ENCODE data around the gene HDAC4.

HDAC4 gene

GRCh38 chr2:239214725-239215124 is 186.1 kb downstream of the HDAC4 start:
- POLR2A ChIA-PET, result no interaction called here
- TF ChIP-seq INSM2 (tag by site-specific recombination; IDR thresholded peaks at IDR 0.05), result no peak
- TF ChIP-seq ZNF623 (tag by site-specific recombination; IDR thresholded peaks at IDR 0.05), result no peak
- no peak for TF ChIP-seq ZNF792 (tag by site-specific recombination; IDR thresholded peaks at IDR 0.05)
- no peak for TF ChIP-seq ZBTB1 (tag by site-specific recombination; IDR thresholded peaks at IDR 0.05)
- Histone ChIP-seq H3K9me3 (ENCODE audit: control insufficient read depth, insufficient read depth, low read depth, low read length) (no peaks in the 10 kb centered on the region), H3K4me3 (ENCODE audit: low read depth, low read length) (no peak overlapping the region), H3K27ac (ENCODE audit: extremely low read depth, low read depth, low read length) (no peak overlapping the region), H3K4me1 (ENCODE audit: control insufficient read depth, insufficient read depth, low read length) (peaks cover 5% of the 10 kb centered on the region; the same call in 1 of the 2 replicates), H3K36me3 (ENCODE audit: control insufficient read depth in 2 of 2, insufficient read depth in 1 of 2, low read length in 2 of 2) (no peaks in the 10 kb centered on the region)
- CTCF ChIA-PET, result no interaction called here

GRCh38 chr2:239213643-239214101 is 187.1 kb downstream of the HDAC4 start:
- Histone ChIP-seq H3K9me3 (ENCODE audit: control insufficient read depth, insufficient read depth, low read depth, low read length) (no peaks in the 10 kb centered on the region), H3K4me3 (ENCODE audit: low read depth, low read length) (no peak overlapping the region), H3K36me3 (ENCODE audit: control insufficient read depth in 2 of 2, insufficient read depth in 1 of 2, low read length in 2 of 2) (no peaks in the 10 kb centered on the region), H3K4me1 (ENCODE audit: control insufficient read depth, insufficient read depth, low read length) (peaks cover 5% of the 10 kb centered on the region; the same call in 1 of the 2 replicates), H3K27ac (ENCODE audit: extremely low read depth, low read depth, low read length) (no peak overlapping the region)
- ChIA-PET POLR2A (no interaction called here), CTCF (no interaction called here)
- TF ChIP-seq WT1 (tag by site-specific recombination; IDR thresholded peaks at IDR 0.05), result no peak

- no peak for TF ChIP-seq IKZF3 (tag by site-specific recombination; IDR thresholded peaks at IDR 0.05)
- TF ChIP-seq ZNF248 (tag by site-specific recombination; IDR thresholded peaks at IDR 0.05), result no peak
- no peak for TF ChIP-seq FEZF1 (tag by site-specific recombination; IDR thresholded peaks at IDR 0.05)
- TF ChIP-seq PATZ1 (tag by site-specific recombination; IDR thresholded peaks at IDR 0.05), result no peak
- no peak for TF ChIP-seq ZNF529 (tag by site-specific recombination; IDR thresholded peaks at IDR 0.05; ENCODE audit: insufficient replicate concordance)
- TF ChIP-seq ZNF10 (tag by site-specific recombination; IDR thresholded peaks at IDR 0.05), result no peak
- TF ChIP-seq SP2 (tag by site-specific recombination; IDR thresholded peaks at IDR 0.05), result no peak
- no peak for TF ChIP-seq ATF2 (tag by site-specific recombination; IDR thresholded peaks at IDR 0.05; ENCODE audit: low read depth)
- TF ChIP-seq KLF17 (tag by site-specific recombination; IDR thresholded peaks at IDR 0.05), result no peak
- Histone ChIP-seq H3K4me1 (ENCODE audit: control insufficient read depth, insufficient read depth, low read length) (peaks cover 8% of the 10 kb centered on the region; the same call in 1 of the 2 replicates), H3K27ac (ENCODE audit: extremely low read depth, low read depth, low read length) (no peak overlapping the region), H3K4me3 (ENCODE audit: low read depth, low read length) (no peak overlapping the region), H3K36me3 (ENCODE audit: control insufficient read depth in 2 of 2, insufficient read depth in 1 of 2, low read length in 2 of 2) (no peaks in the 10 kb centered on the region), H3K9me3 (ENCODE audit: control insufficient read depth, insufficient read depth, low read depth, low read length) (no peaks in the 10 kb centered on the region)
- CTCF ChIA-PET, result no interaction called here
- POLR2A ChIA-PET, result no interaction called here
Observed at GRCh38 chr2:239212929-239213642, 187.7 kb downstream of the HDAC4 start.
